Trophoblast cell (in vitro differentiated cells and primary cell): ENCODE results near the gene ZNF614.
A peak's percentile ranks its signal among the peaks of the same experiment; 100 is the strongest.

Experiments used
- DNase-seq, 2 donors: peaks; one replicate each; pipeline ENCODE4 v3.0.0-alpha.2; 2016
- H2AFZ ChIP-seq: 2 replicates; pipeline ENCODE4 v1.6.1; 2013; ENCODE audit warnings: low read length, moderate library complexity, mild to moderate bottlenecking; ENCODE audit not compliant: insufficient read depth, poor library complexity
- H2AK5ac ChIP-seq: 2 replicates; pipeline ENCODE4 v1.6.1; 2013; ENCODE audit warnings: mild to moderate bottlenecking, low read length
- H2BK120ac ChIP-seq: 2 replicates; pipeline ENCODE4 v1.6.1; 2013; ENCODE audit warnings: low read length, mild to moderate bottlenecking, moderate library complexity; ENCODE audit not compliant: insufficient read depth, poor library complexity
- H2BK12ac ChIP-seq: 2 replicates; pipeline ENCODE4 v1.6.1; 2013; ENCODE audit warnings: mild to moderate bottlenecking, low read length, moderate library complexity
- H2BK5ac ChIP-seq: 2 replicates; pipeline ENCODE4 v1.6.1; 2013; ENCODE audit warnings: low read length, low read depth, moderate library complexity, mild to moderate bottlenecking; ENCODE audit not compliant: poor library complexity
- H3K14ac ChIP-seq: 2 replicates; pipeline ENCODE4 v1.6.1; 2013; ENCODE audit warnings: mild to moderate bottlenecking, low read length
- H3K18ac ChIP-seq: 2 replicates; pipeline ENCODE4 v1.6.1; 2013; ENCODE audit warnings: mild to moderate bottlenecking, low read length
- H3K23ac ChIP-seq: 2 replicates; pipeline ENCODE4 v1.6.1; 2013; ENCODE audit warnings: low read length
- H3K27ac ChIP-seq: 2 replicates; pipeline ENCODE4 v1.5.1; 2013; ENCODE audit warnings: low read depth, mild to moderate bottlenecking, inconsistent platforms, low read length, moderate library complexity
- H3K27me3 ChIP-seq: 2 replicates; pipeline ENCODE4 v1.6.1; 2013; ENCODE audit warnings: inconsistent platforms, mild to moderate bottlenecking, low read length, moderate library complexity; ENCODE audit not compliant: insufficient read depth
- H3K36me3 ChIP-seq, 2 experiments: 1 replicate in 1 of 2; 2 replicates in 1 of 2; pipeline ENCODE4 v1.6.1; 2013; ENCODE audit warnings: low read length in 2 of 2, mild to moderate bottlenecking in 2 of 2, moderate library complexity in 1 of 2; ENCODE audit not compliant: insufficient read depth in 2 of 2, control insufficient read depth in 1 of 2
- H3K4ac ChIP-seq: 2 replicates; pipeline ENCODE4 v1.6.1; 2013; ENCODE audit warnings: low read depth, mild to moderate bottlenecking, low read length, moderate library complexity
- H3K4me1 ChIP-seq, 2 experiments: 1 replicate in 1 of 2; 2 replicates in 1 of 2; pipeline ENCODE4 v1.6.1; 2013; ENCODE audit warnings: low read length in 2 of 2, mild to moderate bottlenecking in 2 of 2, moderate library complexity in 1 of 2; ENCODE audit not compliant: insufficient read depth in 2 of 2, control insufficient read depth in 1 of 2
- H3K4me2 ChIP-seq: 2 replicates; pipeline ENCODE4 v1.6.1; 2013; ENCODE audit warnings: inconsistent platforms, mild to moderate bottlenecking, low read length, moderate library complexity
- H3K4me3 ChIP-seq: 2 replicates; pipeline ENCODE4 v1.5.1; 2013; ENCODE audit warnings: mild to moderate bottlenecking, low read depth, low read length, inconsistent platforms
- H3K79me1 ChIP-seq: one replicate; pipeline ENCODE4 v1.6.1; 2013; ENCODE audit warnings: low read length
- H3K79me2 ChIP-seq: 2 replicates; pipeline ENCODE4 v1.6.1; 2013; ENCODE audit warnings: low read length, mild to moderate bottlenecking; ENCODE audit not compliant: control insufficient read depth, insufficient read depth, poor library complexity
- H3K9ac ChIP-seq: 2 replicates; pipeline ENCODE4 v1.6.1; 2013; ENCODE audit warnings: mild to moderate bottlenecking, low read length
- H3K9me3 ChIP-seq: 2 replicates; pipeline ENCODE4 v1.6.1; 2013; ENCODE audit warnings: low read depth, mild to moderate bottlenecking, control low read depth, inconsistent platforms, low read length; ENCODE audit not compliant: insufficient read depth
- H4K12ac ChIP-seq: 2 replicates; pipeline ENCODE4 v1.6.1; 2013; ENCODE audit warnings: low read depth, mild to moderate bottlenecking, low read length, moderate library complexity
- H4K8ac ChIP-seq: 2 replicates; pipeline ENCODE4 v1.6.1; 2013; ENCODE audit warnings: low read depth, mild to moderate bottlenecking, low read length, moderate library complexity
- H4K91ac ChIP-seq: one replicate; pipeline ENCODE4 v1.6.1; 2013; ENCODE audit warnings: low read depth, mild to moderate bottlenecking, low read length, moderate library complexity
- WGBS: extraction: QIAGEN DNeasy Blood & Tissue Kit; methylation state at CpG from one replicate; pipeline ENCODE4 v1.1.7; 2013; ENCODE audit warnings: missing lambda C conversion rate; ENCODE audit not compliant: insufficient read length, insufficient coverage; ENCODE audit errors: extremely low coverage; 5-methylcytosine and 5-hydroxymethylcytosine counted together

The ZNF614 gene

GRCh38 chr19:51971624-51972023, 56.6 kb downstream of the ZNF614 start:
- no peak overlapping the region for H3K9ac ChIP-seq
- H4K12ac ChIP-seq, result no peak overlapping the region
- no peak overlapping the region for H3K4ac ChIP-seq
- H3K27me3 ChIP-seq, result no peaks in the 10 kb centered on the region
- no peaks in the 10 kb centered on the region for H3K79me1 ChIP-seq
- peaks cover 29% of the 10 kb centered on the region for H3K9me3 ChIP-seq
- no peak overlapping the region for H2BK12ac ChIP-seq
- H4K8ac ChIP-seq, result no peak overlapping the region
- H4K91ac ChIP-seq, result no peak overlapping the region
- no peak overlapping the region for H3K27ac ChIP-seq
- peaks cover 2 to 3% of the 10 kb centered on the region in 2 experiments for H3K4me1 ChIP-seq
- H2AFZ ChIP-seq, result no peak overlapping the region
- H3K18ac ChIP-seq, result no peak overlapping the region
- WGBS, result no CpG with 5 or more reads among the region's 4 CpGs
- peaks cover 28 to 48% of the 10 kb centered on the region in 2 experiments for H3K36me3 ChIP-seq
- H3K4me2 ChIP-seq, result no peak overlapping the region
- H3K23ac ChIP-seq, result no peak overlapping the region
- H3K79me2 ChIP-seq, result no peaks in the 10 kb centered on the region
- H2AK5ac ChIP-seq, result no peak overlapping the region
- no peak overlapping the region for H3K14ac ChIP-seq
- no peak overlapping the region for H2BK120ac ChIP-seq
- H2BK5ac ChIP-seq, result no peak overlapping the region
- no peak for DNase-seq
- peak overlapping the region; percentile 28 for H3K4me3 ChIP-seq

- Histone ChIP-seq H3K27me3 (no peaks in the 10 kb centered on the region), H2BK5ac (no peak overlapping the region), H3K23ac (no peak overlapping the region), H2BK12ac (no peak overlapping the region), H3K79me1 (no peaks in the 10 kb centered on the region), H3K4me2 (no peak overlapping the region), H3K4me1 (no peaks in the 10 kb centered on the region), H3K4ac (no peak overlapping the region), H4K12ac (no peak overlapping the region), H3K9ac (no peak overlapping the region), H3K36me3 (peaks cover 31 to 51% of the 10 kb centered on the region in 2 experiments), H3K18ac (no peak overlapping the region), H3K14ac (no peak overlapping the region), H2AFZ (no peak overlapping the region), H3K9me3 (peaks cover 29% of the 10 kb centered on the region), H2AK5ac (no peak overlapping the region), H4K91ac (no peak overlapping the region), H2BK120ac (no peak overlapping the region), H3K79me2 (no peaks in the 10 kb centered on the region), H3K27ac (no peak overlapping the region), H3K4me3 (no peak overlapping the region), H4K8ac (no peak overlapping the region)
- WGBS, result no CpG with 5 or more reads among the region's 1 CpG
- no peak for DNase-seq
Observed at GRCh38 chr19:51970718-51971117, 57.5 kb downstream of the ZNF614 start.

DNA sequence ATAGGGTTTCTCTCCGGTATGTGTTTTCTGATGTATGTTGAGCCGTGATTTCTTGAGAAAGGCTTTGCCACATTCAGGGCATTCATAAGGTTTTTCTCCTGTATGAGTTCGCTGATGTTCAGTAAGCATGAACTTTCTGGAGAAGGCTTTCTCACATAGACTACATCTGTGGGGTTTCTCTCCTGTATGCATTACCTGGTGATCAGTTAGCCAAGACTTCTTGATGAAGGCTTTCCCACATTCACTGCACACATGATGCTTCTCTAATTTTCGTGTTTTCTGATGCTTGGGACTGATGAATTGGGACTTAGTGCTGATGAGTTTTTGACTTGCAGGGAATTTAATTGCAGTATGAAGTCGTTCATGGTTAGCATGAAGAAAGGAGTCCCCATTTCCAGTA, 62.6 kb downstream of the ZNF614 start:
- no peak overlapping the region for H3K4ac ChIP-seq
- H4K12ac ChIP-seq, result no peak overlapping the region
- H2BK12ac ChIP-seq, result no peak overlapping the region
- H3K4me2 ChIP-seq, result no peak overlapping the region
- peaks cover 24 to 37% of the 10 kb centered on the region in 2 experiments for H3K36me3 ChIP-seq
- H3K27me3 ChIP-seq, result no peaks in the 10 kb centered on the region
- H3K23ac ChIP-seq, result no peak overlapping the region
- no peak overlapping the region for H3K18ac ChIP-seq
- no peak overlapping the region for H2BK120ac ChIP-seq
- H3K79me2 ChIP-seq, result no peaks in the 10 kb centered on the region
- no peak for DNase-seq
- no peak overlapping the region for H3K4me3 ChIP-seq
- no peak overlapping the region for H2AFZ ChIP-seq
- no peak overlapping the region for H3K27ac ChIP-seq
- H3K14ac ChIP-seq, result no peak overlapping the region
- no peaks in the 10 kb centered on the region for H3K4me1 ChIP-seq
- peaks cover 18% of the 10 kb centered on the region for H3K9me3 ChIP-seq
- no peak overlapping the region for H4K91ac ChIP-seq
- WGBS, result no CpG with 5 or more reads among the region's 5 CpGs
- no peak overlapping the region for H2AK5ac ChIP-seq
- H3K79me1 ChIP-seq, result no peaks in the 10 kb centered on the region
- H3K9ac ChIP-seq, result no peak overlapping the region
- no peak overlapping the region for H4K8ac ChIP-seq
- H2BK5ac ChIP-seq, result no peak overlapping the region
